NCI-H2107 (cell line): ENCODE measurements around the gene SIRPB2.

ENCODE experiments used
- DNase-seq: peaks from one replicate; lab custom pipeline; 2025; lab: John Stamatoyannopoulos, UW

Gene SIRPB2

DNA sequence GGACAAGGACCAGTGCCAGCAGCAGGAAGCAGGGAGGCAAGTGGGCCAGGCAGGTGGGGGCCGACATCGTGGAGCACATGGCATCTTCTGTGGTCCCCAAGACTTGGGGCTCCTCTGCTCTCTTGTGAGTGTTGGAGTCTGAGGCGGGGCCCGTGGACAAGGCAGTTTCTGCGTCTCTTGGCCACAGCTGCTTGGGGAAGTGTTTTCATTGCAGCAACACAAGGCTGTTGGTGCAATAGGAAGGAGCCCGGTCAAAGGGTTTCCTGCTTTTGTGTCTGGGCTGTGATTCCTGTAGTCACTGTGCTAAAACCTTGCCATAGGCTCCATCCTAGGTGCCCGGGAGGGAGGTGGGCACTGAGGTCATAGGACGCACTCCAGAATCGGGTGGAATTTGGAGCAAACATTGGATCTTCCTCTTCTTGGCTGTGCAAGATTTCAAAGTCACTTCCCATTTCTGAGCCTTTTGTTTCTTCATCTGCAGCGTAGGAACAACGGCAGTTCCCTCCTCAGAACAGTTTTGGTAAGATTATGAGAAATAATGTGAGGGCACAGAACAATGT is at the start of gene SIRPB2:
Gene SIRPB2, minus strand, starts transcription at position 140 of the 560 bp plus-strand sequence. Its CDS starts 61 bp downstream, at position 79.
- no peak for DNase-seq

DNA sequence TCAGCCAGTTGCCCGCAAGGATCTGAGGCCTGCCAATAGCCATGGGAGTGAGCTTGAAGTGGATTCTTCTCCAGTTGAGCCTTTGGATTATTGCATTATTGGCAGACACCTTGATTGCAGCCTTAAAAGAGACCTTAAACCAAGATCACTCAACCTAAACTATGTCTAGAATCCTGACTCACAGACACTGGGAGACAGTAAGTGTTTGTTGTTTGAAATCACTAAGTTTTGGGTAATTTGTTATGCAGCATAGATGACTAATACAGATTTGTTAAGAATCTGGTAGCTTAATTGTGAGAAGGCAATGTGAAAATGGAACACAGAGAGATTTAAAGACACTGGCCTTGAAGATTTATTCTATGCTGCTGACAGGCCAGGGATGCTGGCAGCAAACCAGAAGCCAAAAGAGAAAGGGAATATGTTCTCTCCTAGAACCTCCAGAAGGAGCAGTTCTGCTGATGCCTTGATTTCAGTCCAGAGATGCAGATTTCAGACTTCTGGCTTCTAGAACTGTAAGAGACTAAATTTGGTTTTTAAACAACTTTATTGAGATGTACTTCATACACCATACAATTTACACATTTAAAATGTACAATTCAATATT is 48.7 kb upstream of the SIRPB2 start:
- DNase-seq = no peak

DNA sequence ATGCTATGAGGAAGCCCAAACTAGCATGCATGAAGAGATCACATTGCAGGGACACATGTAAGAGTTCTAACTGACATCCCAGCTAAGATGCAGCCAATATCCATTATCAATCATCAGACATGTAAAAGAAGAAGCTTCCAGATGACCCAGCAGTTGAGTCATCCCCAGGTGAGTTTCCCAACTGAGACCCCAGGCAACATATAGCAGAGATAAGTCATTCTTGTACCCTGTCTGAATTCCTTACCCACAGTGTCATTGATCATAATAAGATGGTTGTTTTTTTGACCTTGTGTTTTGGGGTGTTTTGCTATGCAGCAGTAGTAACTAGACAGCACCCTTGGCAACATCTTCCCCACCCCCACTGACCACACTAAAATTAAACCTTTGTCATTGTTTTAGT is 47.4 kb upstream of the SIRPB2 start:
- DNase-seq = no peak

DNA sequence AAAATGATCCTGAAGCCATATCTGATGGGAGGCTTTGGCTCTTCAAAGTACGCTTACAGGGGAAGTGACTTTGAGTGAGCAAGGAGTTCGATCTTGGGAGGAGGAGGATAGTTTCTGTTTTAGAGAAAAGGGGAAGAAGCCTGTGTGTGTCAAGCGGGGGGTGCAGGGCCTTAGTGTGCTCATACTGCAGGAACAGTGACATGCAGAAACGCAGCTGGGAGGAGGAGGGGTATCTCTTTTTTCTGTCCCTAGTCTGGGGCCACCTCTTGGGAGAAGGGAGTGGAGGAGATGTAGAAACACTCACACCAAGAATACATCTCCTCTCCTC is 46.5 kb upstream of the SIRPB2 start:
- DNase-seq = no peak

DNA sequence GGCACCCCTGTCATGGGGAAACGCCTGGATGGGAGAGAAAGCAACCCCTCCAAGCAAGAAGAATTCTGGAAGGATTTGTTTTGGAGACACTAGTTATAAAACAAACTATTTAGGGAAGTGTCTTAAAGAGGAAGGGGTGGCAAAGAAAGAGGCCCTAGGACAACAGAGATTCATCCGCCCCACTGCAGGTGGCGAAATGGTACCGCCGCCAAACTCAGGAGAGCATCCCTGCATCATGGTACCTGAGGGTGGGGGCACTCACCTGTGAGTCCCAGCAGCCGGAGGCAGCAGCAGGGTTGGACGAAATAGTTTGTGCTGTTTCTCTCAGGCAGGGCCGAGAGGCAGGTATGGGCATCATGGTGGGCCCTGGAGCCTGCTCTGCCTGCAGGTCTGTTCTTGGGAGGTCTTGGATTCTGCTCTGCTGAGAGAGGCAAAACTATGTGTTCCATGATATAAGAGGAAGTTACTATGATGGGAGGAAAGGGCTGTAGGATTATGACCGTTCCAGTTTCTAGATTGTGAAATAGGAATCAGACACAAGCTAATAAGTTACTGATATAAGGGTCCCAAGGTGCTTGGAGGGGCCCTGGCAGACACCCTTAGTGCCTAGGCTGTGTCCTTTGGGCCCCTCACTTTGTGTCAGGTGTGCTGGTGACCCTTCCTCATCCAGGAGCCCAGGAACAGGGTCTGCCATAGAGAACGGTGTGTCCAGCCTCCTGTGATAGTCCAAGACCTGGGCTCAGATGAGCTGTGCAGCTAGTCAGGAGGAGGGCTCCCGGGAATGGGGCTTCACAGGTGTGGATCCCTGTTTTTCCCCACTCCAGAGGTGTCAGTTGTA is 45.9 kb upstream of the SIRPB2 start:
- DNase-seq = no peak

DNA sequence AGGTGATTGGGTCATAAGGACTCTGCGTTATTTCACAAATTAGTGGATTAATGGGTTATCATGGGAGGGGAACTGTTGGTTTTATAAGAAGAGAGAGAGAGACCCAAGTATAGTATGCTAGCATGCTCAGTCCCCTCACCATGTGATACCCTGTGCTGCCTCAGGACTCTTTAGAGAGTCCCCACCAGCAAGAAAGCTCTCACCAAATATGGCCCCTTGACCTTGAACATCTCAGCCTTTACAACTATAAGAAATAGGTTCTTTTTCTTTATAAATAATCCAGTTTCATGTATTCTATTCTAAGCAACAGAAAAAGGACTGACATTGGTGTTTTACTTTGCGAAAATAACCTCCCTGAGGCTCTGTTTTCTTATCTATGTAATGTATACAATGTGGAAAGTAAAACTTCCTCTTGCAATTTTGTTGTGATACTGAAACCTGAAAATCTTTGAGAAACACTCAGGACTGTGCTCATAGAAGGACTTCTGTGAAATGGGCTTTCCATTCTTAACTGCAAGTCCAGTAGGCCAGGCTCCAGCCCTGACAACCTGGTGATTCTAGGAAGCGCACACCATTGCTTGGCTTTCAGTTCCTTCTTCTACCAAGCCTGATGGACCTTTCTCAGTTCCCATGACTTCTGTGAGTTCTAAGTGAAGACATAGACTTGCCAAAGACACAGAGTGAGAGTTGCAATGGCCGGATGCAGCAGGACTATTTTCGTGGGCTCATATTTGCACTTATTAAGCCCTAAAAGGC is 44.4 kb upstream of the SIRPB2 start:
- DNase-seq = no peak

DNA sequence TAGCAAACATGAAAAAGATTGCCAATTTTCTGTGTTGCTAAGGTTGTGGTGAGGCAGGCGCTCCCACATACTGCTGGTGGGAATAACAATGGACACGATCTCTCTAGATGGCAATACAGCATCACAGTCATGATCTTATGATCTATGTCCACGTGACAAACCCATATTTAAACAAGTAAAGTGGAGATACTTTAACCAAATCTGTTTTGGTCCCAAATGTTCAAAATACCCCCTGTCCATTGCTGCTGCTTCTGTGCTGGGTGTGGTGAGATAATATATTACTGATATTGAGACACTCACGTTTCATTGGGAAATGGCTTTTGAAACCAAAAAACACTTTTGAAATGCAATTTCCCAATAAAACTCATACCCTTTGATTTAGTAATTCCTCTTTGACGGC is 43.3 kb upstream of the SIRPB2 start:
- no peak for DNase-seq

DNA sequence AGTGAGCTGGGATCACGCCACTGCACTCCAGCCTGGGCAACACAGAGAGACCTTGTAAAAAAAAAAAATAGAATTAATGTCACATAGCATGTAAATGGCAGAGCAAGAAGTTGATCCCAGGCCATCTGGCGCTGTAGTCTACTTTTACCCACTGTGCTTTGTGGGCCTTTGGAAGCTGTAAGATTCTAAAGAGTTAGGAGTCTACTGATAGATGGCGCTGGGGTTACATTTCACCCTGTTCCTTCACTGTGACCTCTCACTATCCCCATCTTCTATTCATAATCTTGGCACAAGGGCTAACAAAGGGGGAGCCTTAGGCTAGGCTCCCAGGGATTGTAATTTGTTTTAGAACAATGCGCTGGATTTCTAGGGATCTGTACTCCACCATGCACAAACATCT is 41.8 kb upstream of the SIRPB2 start:
- no peak for DNase-seq

DNA sequence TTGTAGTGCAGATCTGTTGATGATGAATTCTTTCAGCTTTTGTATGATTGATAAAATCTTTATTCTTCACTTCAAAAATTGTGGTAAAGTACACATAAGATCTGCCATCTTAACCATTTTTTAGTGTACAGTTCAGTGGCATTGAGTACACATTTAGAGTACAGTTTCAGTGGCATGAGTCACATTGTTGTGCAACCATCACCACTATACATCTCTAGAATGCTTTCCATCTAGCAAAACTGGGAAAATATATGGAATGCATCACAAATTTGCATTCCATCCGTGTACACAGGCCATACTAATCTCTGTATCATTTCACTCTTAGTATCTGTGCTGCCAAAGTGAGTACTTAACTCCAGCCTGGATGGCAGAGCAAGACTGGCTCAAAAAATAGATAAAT is 37.6 kb upstream of the SIRPB2 start:
- DNase-seq = no peak

DNA sequence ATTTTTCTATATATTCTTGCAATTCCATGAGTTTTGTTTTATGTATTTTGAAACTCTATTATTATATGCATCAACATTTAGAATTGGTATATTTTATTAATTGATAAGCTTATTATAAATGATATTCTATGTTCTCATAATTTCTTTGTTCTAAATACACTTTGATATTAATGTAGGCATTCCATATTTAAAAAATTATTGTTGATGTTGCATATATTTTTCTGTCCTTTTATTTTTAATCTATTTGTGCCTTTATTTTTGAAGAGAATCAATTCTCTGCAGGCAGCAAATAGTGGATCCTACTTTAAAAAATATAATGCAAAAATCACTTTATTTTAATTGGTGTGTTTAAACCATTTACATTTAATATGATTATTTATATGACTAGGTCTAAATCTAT is 36.7 kb upstream of the SIRPB2 start:
- DNase-seq = no peak

DNA sequence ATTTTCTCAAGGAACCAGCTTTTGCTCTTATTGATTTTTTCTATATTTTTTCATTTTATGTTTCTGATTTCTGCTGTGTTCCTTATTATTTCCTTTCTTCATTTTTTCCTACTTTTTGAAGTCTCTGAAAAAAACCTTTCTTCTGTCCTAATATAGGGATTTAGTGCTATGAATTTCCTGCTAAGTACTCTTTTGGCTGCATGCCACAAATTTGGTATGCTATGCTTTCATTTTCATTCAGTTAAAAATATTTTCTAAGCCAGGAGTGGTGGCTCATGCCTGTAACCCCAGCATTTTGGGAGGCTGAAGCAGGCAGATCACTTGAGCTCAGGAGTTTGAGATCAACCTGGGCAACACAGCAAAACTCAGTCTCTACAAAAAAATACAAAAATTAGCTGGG is 35.7 kb upstream of the SIRPB2 start:
- no peak for DNase-seq

DNA sequence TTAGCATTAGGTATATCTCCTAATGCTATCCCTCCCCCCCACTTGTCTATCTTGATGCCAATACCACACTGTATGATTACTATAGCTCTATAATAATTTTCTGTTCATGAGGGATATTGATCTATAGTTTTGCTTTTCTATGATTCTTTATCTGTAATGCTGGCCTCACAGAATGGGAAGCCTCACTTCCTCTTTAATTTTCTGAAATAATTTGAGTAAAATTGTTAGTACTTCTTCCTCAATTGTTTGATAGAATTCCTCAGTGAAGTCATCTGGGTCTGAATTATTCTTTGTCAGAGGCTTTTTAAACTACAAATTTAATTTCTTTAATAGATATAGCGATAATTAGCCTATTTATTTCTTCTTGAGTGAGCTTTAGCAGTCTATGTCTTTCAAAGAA is 35.1 kb upstream of the SIRPB2 start:
- no peak for DNase-seq

DNA sequence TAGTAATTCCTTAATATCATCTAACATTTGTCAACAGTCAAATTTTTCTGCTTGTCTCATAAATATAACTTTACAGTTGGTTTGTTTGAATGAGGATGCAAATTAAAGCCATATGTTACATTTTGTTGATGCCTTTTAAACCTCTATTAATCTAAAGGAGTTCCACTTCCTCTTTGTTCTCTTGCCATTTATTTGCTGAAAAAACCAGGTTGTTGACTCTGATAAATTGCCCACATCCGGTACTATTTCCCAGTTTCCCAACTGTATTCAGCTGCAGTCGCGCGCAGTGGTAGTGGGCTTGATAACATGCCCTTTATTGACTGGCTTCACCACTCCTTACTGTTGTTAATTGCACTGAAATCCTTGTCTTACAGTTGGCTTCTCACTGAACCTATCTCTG is 32.8 kb upstream of the SIRPB2 start:
- DNase-seq = no peak

DNA sequence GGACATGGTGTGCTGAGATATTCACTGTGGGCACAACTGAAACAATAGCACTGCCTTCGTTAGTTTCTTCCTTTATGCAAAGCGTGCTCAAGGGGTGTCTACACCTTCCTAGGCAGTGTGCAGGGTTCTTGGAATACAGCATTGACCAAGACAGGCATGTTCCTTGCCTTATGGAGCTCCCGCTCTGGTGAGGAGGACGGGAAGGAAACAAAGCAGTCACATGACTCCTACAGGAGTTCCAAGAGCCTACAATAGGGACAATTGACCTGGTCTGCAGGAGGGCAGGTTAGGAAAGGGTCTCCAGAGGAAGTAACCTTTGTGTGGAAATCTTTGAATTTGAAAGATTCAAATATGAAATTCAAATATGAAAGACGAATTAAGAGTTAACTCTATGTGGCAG is 25.8 kb upstream of the SIRPB2 start:
- DNase-seq = no peak

DNA sequence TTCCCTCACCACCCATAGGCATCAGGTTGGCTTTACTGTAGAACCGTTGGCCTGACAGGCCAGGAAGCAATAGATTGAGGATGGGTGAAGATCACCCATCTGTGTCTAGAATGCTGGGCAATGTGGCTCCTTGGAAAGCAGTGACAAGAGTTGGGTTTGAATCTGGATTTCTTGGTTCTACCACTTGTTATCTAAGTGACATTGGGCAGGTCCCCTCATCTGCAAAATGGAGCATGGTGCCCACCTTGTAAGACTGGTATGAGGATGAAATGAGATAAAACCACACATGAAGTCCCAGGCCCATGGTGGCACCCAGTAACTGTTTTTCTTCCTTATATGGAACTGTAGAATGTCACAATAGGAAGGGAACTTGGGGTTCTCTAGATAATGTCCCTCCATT is 22.6 kb upstream of the SIRPB2 start:
- DNase-seq = no peak

DNA sequence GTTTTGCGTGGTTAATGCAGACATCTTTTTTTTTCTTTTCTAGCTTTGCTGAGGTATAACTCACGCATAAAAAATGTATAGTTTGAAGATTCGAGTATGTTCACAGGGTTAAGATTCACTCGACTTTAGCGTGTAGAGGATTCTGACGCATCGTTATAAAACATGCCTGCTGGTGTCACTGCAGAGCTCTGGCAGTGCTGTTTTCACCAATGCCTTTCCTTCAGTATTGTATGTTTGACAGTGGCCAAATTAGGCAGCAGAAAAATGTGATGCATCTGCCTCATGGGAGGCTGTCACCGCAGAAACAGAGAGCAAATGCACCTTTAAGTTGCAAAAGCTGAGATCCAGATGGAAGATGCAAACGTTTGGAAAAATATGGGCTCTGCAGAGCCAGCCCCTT is 18.0 kb upstream of the SIRPB2 start:
- DNase-seq = no peak

DNA sequence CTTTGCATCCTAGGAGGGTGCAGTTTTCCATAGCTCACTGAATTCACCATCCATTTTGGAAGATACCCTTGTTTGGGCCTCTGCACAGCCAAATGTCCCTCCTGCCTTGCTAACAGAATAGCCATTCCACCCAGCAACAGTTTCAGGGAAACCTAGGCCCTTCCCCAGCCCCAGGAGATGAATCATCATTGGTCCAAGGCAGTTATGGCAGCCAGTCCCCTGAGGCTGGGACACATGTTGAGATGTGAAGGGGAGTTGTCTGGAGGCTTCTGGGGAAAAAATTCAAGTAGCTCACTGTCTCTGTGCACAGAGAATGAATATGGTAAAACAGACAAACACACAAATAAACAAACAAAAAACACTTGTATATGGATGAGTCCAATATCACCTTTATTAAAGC is 17.4 kb upstream of the SIRPB2 start:
- DNase-seq = no peak

DNA sequence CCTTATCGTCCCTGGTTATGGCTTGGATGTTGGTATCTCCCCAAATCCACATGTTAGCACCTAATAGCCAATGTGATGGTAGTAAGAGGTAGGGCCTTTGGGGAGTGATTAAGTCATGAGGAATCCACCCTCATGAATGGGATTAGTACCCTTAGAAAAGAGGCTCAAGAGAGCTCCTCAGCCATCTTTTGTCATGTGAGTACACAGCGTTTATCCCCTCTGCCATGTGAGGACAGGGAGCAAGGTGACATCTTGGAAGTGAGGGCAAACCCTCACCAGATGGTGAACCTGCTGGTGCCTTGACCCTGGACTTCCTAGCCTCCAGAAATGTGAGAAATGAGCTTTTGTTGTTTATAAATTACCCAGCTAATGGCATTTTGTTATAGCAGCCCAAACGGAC is 16.1 kb upstream of the SIRPB2 start:
- no peak for DNase-seq

DNA sequence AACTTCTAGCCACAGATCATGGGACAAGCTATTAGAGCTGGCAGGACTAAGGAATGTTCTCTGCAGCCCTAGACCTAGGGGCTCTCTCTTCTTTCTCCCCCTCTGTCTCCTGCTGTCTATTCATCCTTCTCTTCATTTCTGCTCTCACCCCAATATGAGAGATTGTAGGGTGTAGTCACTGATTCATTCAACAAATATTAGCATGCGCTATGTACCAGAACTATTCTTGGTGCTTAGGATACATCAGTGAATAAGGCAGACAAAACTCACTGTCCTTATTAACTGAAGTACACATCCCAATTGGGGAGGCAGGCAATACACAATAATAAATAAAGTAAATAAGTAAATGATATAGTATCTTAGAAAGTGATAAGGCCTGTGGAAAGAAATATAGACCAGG is 14.7 kb upstream of the SIRPB2 start:
- no peak for DNase-seq

DNA sequence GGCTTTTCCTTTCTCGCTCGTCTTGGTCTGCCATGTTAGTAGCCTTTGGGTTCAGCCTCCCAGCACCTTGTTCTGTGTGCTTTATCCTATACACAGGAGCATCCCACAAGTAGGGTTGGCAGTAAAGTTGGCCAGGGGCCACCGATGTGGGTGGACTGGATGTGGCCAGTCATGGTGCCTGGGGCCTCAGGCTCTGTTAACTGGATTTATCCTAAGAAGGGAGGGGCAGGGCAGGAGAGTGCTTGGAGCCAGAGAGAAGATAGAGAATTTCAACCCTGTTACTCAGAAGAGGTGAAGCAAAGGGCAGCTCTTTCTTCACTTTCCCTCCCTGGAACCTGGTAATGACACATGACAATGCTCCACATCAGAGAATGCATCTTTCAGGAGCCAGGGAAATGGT is 14.1 kb upstream of the SIRPB2 start:
- no peak for DNase-seq

DNA sequence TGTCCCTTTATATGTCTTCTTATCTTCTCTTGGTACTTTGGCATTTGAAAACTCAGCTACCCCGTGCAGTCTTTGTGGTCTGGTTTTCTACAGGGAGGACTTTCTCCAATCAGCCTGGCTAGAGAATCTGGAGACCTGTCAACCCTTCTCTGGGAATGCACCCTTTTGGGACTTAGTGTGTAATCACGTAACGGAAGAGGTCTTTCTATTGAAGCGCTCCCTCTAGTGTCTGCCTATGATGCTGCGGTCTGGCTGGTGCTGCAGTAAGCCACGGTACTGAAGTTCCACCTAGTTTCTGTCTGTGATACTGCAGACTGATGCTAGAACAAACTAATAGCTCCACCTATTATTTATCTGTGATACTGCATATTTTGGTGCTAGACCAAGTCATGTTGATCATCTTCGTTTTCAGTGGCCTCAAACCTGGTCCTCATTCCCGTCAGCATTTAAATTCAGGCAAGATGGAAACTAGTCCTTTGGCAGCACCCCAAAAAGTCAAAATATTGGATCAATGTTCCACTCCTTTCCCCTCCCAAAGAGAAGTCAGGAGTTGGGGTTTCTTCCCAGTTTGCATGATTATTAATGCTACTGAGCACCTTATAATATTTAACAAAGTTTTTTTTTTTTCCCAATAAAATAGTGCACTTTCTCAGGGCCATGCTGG is 12.5 kb upstream of the SIRPB2 start:
- DNase-seq = peak; percentile 22

DNA sequence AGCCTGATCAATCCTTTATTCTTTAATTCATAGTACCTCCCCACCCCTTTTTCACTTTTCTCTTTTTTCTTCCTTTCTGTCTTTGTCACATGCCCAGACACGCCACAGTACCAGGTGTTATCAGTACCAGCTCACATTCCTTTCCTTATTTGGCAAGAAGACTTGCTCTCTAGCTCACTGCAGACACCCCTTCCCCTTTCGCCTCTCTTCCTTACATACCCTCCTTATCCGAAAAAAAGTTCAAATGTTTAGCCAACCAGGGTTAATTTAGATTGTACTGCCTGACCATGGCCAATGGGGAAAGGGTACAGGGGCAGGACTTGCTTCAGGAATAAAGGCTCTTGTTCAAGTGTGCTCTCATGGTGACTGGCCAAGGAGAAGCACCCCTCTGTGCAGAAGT is 9.3 kb upstream of the SIRPB2 start:
- DNase-seq = no peak
